ENCODE results near the gene ERCC4. TPM values are rescaled to one million over a fixed set of nuclear protein-coding genes. Genes with fewer than 3 reads are reported as not detected.

The ERCC4 gene
- total RNA-seq, 1 experiment from 2014 or later, result 2.8 TPM

DNA sequence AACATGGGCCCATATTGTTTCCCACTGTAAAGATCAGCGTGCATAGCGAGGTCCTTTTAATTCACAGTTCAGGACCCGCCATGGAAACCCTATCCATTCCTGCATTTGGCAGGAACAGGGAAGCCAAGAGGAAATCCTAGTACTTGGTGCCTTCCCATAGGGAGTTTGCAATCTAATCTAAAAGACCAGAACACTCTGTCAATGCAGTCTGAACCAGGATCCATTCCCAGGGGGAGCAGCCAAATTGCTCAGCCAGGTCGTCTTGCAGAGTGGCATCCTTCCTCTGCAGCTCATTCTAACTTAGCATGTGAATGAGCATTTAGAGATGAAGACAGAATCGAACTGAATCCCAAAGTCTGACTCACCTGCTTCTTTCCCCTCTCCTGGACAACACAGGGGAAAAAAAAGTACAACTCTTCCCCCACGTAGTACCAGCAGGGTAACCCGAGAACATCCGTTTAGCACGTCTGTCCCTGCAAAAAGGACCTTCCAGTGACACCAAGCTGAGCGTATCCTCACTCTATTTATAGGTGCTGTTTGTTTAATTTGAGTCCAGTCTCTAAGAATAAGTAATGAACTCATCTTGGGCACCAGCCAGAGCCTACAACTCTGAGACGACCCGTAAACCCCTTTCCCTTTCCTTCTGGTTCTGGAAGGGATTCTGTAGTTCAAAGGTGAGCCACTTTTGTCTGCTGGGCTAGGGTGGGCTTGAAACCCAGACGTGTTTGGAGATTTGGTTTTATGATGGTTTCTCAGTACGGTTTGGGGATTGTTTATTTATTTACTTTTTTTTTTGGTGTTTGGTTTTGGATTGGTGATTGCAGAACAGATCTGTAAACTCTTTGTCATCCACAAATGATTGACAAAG, 74.5 kb downstream of the ERCC4 start:
- no peak for DNase-seq (ENCODE audit: low spot score)

DNA sequence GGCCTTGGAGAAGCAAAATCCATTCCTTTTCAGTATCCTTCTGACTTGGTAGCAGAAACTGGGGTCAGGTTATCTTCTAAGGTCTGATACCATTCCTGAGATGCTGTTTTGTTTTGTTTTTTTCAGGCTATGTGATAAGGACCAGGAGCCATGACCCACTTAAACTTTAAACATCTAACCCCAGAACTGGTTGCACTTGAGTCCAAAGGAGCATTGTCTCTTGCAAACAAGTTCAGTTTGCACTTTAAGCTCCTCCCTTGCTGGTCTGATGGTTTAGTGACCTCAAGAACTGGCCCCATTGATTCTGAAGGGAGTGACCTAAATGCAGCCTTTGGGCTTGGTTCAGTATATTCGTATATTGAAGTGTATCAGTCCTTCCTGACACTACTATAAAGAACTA, 75.2 kb downstream of the ERCC4 start:
- no peak for DNase-seq (ENCODE audit: low spot score)

DNA sequence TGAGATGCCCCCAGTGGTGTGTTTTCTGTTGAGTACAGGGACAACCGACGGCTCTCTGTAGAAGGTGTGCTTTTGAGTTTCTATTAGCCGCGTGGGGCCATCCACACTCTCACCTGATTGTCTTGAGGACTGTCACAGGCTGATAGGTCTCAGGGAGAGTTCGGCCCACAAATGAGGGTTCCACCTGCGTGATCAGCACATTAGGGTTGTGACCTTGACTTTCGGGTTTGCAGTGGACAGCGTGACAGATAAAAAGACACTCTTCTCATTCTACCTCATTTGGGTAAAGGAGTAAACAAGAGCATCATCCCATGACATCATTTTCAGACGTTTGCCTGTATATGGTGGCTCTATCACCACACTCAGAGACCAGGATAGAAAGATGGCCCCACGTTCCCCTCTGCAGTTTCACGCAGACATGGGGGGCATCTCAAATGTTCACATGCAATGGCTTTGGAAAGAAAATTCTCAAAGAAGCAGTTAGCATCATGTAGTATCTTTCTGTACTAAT, 76.9 kb downstream of the ERCC4 start:
- no peak for DNase-seq (ENCODE audit: low spot score)

DNA sequence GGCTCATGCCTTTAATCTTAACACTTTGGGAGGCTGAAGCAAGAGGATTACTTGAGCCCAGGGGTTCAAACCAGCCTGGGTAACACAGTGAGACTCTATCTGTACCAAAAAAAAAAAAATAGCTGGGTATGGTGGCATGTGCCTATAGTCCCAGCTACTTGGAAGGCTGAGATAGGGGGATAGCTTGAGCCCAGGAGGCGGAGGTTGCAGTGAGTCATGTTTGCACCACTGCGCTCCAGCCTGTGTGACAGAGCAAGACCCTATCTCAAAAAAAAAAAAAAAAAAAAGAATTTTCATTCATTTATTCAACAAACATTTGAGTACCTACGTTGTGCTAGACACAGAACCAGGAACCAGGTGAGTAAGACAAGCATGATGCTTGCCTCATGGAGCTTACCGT, 77.6 kb downstream of the ERCC4 start:
- DNase-seq (ENCODE audit: low spot score), result no peak

DNA sequence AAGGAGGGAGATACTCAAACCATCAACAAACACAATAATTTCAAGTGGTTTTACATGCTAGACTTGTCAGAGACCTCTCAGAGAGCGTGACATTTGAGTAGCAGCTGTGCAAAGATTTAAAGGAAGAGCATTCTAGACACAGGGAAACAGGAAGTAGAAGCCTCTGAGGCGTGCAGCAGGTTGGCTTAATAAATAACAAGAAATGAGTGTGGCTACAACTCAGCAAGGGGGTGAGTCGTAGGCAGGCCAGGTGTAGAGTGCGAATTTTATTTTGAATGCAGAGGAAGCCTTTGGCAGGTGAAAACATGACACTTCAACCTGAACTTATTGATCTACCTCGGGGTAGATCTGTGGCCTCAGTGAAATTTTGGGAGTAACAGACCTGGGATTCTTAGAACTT, 78.0 kb downstream of the ERCC4 start:
- peak; percentile 53 for DNase-seq (ENCODE audit: low spot score)

DNA sequence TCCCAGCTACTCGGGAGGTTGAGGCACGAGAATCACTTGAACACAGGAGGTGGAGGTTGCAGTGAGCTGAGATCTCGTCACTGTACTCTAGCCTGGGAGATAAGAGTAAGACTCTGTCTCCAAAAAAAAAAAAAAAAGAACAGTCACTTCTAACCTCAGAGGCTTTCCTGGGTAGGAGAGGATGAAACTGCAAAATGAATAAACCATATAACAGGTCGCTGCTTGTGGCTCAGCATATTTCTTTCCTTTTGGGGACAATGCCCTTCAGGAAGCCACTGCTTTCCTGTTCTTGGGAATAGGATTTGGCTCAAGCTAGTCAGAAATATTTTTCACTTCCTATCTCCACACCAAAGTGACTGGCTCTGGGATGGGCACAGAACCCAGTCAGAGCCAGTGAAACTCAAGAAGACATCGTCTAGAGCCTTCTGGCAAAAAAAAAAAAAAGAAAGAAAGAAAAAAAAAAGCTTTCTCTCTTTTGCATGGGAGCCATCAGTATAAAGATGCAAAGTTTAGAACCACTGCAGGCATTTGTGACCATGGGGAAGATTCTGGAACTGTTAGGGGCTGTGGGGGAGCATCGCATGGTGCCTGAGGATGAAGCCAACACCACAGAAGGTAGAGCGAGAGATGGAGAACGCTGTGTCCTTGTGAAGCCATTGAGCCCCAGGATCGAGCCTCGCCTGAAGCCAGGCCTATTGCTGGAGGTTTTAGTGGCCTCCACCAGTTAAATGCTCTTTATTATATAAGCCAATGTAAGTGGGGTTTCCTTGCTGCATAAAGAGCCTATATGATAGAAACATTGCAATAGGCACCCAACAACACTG, 79.3 kb downstream of the ERCC4 start:
- no peak for DNase-seq (ENCODE audit: low spot score)

DNA sequence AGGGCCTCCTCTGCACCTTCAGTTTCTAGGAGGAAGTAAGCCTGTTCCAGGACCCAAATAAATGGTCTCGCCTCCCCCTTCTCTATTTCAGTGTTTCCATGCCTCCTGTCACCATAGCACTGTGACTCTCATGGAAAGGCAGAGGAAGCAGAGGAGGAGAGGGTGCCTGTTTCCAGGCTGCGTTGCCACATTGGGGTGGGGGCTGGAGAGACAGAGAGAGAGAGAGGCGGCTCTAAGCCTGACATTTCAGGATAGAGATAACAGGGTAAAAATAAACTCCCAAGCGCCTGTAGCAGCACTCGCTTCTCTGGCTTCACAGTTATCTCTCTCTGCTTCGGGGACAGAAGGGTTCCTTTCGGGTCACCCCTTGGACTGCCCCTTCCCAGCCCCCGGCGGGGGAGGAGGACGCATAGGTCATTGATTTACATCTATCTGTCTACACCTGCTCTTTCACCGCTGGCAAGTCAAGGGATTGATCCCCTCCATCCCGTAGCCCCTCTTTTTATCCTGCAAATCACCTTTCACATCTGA, 80.0 kb downstream of the ERCC4 start:
- DNase-seq (ENCODE audit: low spot score), result no peak

DNA sequence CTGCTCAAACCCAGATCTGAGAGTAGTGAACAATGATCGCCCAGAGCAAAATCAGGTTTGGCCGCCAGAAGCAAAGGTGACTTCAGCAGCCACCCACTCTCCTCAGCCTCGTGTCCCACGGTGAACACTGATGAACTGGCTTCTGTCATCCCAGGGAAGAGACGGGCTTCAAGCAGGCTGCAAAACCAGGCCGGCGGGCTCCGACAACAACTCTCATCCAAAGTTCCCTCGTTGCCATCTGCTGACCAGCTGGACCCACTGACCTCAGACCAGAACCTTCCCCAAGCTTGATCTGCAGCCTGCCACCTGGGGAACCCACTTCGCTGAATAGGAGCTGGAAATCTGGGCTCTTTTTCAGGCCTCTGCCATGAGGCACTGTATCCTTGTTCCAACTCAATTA, 81.6 kb downstream of the ERCC4 start:
- DNase-seq (ENCODE audit: low spot score), result no peak

Other genes with a start within 250 kb of the ERCC4 start
- 6.5 TPM in 2 replicates for gene MRTFB, start 151.2 kb downstream of the ERCC4 start, total RNA-seq (2014; rRNA removed; shearing (Covaris generic))